Suprapubic skin (tissue), 3 donors: ENCODE data around the gene PAX7.

Experiments
- POLR2A ChIP-seq, 2 donors: fragments of 450-650 bp; IDR thresholded peaks; one replicate each; pipeline ENCODE4 v1.6.1; 2017; ENCODE audit warnings: antibody characterized with exemption in 2 of 2, mild to moderate bottlenecking in 2 of 2, moderate library complexity in 2 of 2
- TF ChIP-seq, protein P1 (sequence below), 2 donors: fragments of 200-600 bp in 1 of 2; fragments of 450-650 bp in 1 of 2; sonication (generic) in 1 of 2; IDR thresholded peaks; one replicate each; pipeline ENCODE4 v1.5.1; 2016 to 2019; ENCODE audit warnings: antibody characterized with exemption in 2 of 2, mild to moderate bottlenecking in 1 of 2, moderate library complexity in 1 of 2

DNA sequence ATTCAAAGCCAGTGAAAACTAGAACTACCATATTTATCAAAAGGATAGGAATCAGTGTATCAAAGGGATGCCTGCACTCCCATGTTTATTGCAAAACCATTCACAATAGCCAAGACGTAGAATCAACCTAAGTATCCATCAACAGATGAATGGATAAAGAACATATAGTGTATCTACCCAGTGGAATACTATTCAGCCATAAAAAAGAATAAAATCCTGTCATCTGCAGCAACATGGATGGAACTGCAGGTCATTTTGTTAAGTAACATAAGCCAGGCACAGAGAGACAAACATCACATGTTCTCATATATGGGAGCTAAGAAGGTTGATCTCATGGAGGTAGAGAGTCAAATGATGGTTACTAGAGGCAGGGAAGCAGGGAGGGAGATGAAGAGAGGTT, 110.0 kb downstream of the PAX7 start:
- TF ChIP-seq POLR2A (IDR thresholded peaks at IDR 0.05) = no peak
- TF ChIP-seq, protein P1, sequence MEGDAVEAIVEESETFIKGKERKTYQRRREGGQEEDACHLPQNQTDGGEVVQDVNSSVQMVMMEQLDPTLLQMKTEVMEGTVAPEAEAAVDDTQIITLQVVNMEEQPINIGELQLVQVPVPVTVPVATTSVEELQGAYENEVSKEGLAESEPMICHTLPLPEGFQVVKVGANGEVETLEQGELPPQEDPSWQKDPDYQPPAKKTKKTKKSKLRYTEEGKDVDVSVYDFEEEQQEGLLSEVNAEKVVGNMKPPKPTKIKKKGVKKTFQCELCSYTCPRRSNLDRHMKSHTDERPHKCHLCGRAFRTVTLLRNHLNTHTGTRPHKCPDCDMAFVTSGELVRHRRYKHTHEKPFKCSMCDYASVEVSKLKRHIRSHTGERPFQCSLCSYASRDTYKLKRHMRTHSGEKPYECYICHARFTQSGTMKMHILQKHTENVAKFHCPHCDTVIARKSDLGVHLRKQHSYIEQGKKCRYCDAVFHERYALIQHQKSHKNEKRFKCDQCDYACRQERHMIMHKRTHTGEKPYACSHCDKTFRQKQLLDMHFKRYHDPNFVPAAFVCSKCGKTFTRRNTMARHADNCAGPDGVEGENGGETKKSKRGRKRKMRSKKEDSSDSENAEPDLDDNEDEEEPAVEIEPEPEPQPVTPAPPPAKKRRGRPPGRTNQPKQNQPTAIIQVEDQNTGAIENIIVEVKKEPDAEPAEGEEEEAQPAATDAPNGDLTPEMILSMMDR (IDR thresholded peaks at IDR 0.05) = no peak
